GM12865 (cell line): ENCODE measurements around the gene HOXD12.

ENCODE experiments used
- DNase-seq: peaks from one replicate; pipeline ENCODE4 v3.0.0; 2010; ENCODE audit warnings: low read depth
- H3K4me3 ChIP-seq: 2 replicates; pipeline ENCODE4 v1.5.1; 2011; ENCODE audit warnings: mild to moderate bottlenecking, low read depth, low read length, control low read depth
- CTCF ChIP-seq: IDR thresholded peaks from 2 replicates; pipeline ENCODE4 v1.5.1; 2011; ENCODE audit warnings: low read length, control low read depth, low read depth, inconsistent platforms; ENCODE audit not compliant: insufficient read depth; ENCODE audit errors: missing control alignments

The HOXD12 gene

DNA sequence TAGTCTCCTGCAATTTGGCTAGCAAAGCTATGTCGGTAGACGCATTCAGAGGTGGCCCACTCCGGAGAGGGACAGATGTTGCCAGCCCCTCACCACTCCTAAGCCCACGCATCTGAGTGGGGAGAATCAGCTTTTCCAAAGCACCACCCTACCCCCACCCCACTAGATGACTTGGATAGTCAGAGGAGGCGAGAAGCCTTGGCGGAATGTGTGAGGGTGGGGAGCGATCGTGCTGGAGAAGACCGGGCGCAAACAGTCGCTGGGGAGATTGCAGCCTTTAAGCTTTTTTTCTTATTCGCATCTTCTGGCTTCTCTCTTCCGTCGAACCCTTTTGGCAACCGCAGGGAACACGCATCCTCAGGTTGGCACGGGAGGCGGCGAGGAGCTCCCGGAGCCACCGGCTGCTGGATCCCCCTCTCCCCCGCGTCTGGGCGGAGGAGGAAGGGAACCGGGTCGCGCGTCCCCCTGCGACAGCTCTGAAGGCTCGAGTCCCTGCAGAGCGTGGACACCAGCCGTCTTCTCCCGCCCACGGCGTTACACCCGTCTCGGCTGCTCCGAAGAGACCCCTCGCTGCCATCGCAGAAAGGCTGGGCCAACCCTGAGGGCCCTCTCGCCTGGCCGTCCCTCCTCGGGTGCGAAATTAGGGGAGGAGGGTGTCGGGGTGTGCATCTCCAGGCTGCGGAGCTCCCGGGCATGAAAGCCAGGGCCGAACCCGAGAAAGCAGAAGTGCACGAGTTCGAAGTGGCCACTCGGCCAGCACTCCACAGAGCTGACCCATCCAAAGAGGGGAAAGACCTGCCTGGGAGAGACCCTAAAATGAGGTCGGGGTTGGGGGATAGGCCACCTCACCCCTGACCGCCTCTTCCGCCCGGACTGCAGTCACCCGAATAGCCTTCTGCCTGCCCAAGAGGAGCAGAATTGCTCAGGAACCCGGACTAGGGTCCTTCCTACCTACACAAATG, 28.0 kb upstream of the HOXD12 start:
- no peak for DNase-seq
- no peak for TF ChIP-seq CTCF
- H3K4me3 ChIP-seq: no peak overlapping the region

DNA sequence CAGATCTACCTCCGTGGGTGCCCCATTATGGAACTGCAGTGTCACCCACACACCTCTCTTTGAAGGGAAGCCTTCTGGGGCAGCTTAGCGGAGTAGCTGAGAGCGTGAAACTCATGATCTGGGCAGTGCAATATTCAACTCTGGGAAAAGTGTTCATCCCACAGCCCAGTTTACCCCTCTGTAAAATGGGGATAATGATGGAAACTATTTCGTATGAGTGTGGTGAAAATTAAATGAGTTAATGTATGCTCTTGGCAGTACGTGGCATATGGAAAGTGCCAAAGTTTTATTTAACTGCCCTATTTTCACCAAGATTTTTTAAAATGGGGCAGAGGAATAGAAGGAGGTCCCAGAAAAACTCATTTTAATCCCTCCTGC, 27.3 kb upstream of the HOXD12 start:
- DNase-seq: no peak
- TF ChIP-seq CTCF: no peak
- no peak overlapping the region for H3K4me3 ChIP-seq

GRCh38 chr2:176072951-176073904, 26.4 kb upstream of the HOXD12 start:
- no peak for TF ChIP-seq CTCF
- no peak for DNase-seq
- no peak overlapping the region for H3K4me3 ChIP-seq

GRCh38 chr2:176074919-176075425, 24.6 kb upstream of the HOXD12 start:
- TF ChIP-seq CTCF: no peak
- no peak overlapping the region for H3K4me3 ChIP-seq
- DNase-seq: no peak

DNA sequence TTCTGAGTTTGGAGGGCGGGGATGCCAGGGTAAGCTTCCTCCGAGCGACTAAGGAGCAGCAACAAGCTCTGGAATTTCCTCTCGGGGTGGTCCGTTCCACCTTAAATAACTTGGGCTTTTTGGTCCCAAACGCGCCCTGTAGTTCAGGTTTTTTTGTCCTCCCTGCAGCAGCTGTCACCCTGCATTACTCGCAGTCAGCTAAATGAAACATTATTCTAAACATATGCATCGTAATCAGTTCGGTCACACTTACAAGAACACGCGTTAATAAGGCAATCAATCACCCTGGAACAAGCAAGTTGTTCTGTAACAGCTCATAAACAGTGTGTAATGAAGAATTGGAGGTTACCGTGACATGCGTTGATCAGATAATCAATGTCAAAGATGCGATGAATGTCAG, 24.1 kb upstream of the HOXD12 start:
- no peak overlapping the region for H3K4me3 ChIP-seq
- DNase-seq: no peak
- no peak for TF ChIP-seq CTCF

- DNase-seq: no peak
- TF ChIP-seq CTCF: no peak
- no peak overlapping the region for H3K4me3 ChIP-seq
Measured at GRCh38 chr2:176076063-176076462, 23.5 kb upstream of the HOXD12 start.
